ENCODE data around the gene ALOXE3.
A peak's percentile ranks its signal among the peaks of the same experiment; 100 is the strongest.

ALOXE3 gene

GRCh38 chr17:8153957-8154607 lies 35.8 kb upstream of the ALOXE3 start:
- peak; percentile 96 for DNase-seq (ENCODE audit: low read depth)

- DNase-seq (ENCODE audit: low read depth): no peak
Observed at GRCh38 chr17:8153525-8153956, 35.2 kb upstream of the ALOXE3 start.

- DNase-seq (ENCODE audit: low read depth): no peak
Observed at GRCh38 chr17:8153031-8153451, 34.7 kb upstream of the ALOXE3 start.

GRCh38 chr17:8152112-8152775 lies 33.9 kb upstream of the ALOXE3 start, which contains the start of gene PER1:
Gene PER1 (minus strand): TSS chr17:8152404. CDS start chr17:8150706, 1,698 bp downstream.
- no peak for DNase-seq (ENCODE audit: low read depth)

- DNase-seq (ENCODE audit: low read depth): no peak
Observed at GRCh38 chr17:8151641-8152111, 33.4 kb upstream of the ALOXE3 start.

GRCh38 chr17:8151120-8151640 lies 32.9 kb upstream of the ALOXE3 start:
- no peak for DNase-seq (ENCODE audit: low read depth)

GRCh38 chr17:8150194-8151119 lies 32.1 kb upstream of the ALOXE3 start:
- DNase-seq (ENCODE audit: low read depth): no peak

- DNase-seq (ENCODE audit: low read depth): no peak
Observed at GRCh38 chr17:8149419-8150193, 31.3 kb upstream of the ALOXE3 start.

GRCh38 chr17:8148560-8148959 lies 30.2 kb upstream of the ALOXE3 start:
- no peak for DNase-seq (ENCODE audit: low read depth)

GRCh38 chr17:8147805-8148404 lies 29.6 kb upstream of the ALOXE3 start:
- no peak for DNase-seq (ENCODE audit: low read depth)

- no peak for DNase-seq (ENCODE audit: low read depth)
Observed at GRCh38 chr17:8147141-8147804, 29.0 kb upstream of the ALOXE3 start.

GRCh38 chr17:8146381-8147140 lies 28.2 kb upstream of the ALOXE3 start:
- DNase-seq (ENCODE audit: low read depth): no peak

- DNase-seq (ENCODE audit: low read depth): no peak
Observed at GRCh38 chr17:8145811-8146210, 27.5 kb upstream of the ALOXE3 start.

- DNase-seq (ENCODE audit: low read depth): no peak
Observed at GRCh38 chr17:8144401-8145231, 26.3 kb upstream of the ALOXE3 start.

- no peak for DNase-seq (ENCODE audit: low read depth)
Observed at GRCh38 chr17:8143581-8144400, 25.5 kb upstream of the ALOXE3 start.

- no peak for DNase-seq (ENCODE audit: low read depth)
Observed at GRCh38 chr17:8142887-8143580, 24.7 kb upstream of the ALOXE3 start.
